ENCODE results near the gene QRFP.
"Not testable (repeated sequence)": the region's sequence is repeated elsewhere in the genome, so short reads cannot be mapped to it uniquely, and the experiment has no call there.

Gene QRFP

DNA sequence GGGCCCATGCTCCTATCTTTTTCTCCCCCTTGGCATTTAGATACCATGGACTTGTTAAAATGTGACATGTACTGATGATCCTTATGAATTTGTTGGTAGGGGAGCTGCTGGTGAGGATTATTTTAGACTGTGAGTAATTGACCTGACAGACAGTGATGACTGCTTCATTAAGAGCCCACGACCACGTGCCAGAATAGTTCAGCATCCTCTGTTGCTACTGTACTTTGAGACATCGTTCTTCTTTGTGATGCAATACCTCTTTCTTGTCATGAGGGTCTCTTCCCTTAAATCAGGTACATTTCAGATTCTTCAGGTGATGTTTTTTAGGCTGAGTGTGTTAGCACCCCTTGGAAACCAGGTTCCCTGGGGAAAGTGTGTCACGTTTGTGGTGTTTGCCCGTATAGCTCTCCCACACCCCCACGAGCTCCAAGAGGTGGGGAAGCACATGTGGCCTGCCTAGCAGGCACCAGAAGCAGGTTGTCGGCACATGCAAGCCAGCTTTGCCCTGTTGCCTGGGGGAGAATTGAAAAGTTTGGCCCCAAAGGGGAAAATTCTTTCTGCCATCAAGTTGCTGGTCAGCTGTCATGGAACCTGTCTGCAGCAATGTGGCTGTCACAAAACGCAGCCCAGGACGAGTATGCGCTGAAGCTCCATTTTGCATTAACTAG lies 25.1 kb downstream of the QRFP start:
- DNase-seq = no peak

DNA sequence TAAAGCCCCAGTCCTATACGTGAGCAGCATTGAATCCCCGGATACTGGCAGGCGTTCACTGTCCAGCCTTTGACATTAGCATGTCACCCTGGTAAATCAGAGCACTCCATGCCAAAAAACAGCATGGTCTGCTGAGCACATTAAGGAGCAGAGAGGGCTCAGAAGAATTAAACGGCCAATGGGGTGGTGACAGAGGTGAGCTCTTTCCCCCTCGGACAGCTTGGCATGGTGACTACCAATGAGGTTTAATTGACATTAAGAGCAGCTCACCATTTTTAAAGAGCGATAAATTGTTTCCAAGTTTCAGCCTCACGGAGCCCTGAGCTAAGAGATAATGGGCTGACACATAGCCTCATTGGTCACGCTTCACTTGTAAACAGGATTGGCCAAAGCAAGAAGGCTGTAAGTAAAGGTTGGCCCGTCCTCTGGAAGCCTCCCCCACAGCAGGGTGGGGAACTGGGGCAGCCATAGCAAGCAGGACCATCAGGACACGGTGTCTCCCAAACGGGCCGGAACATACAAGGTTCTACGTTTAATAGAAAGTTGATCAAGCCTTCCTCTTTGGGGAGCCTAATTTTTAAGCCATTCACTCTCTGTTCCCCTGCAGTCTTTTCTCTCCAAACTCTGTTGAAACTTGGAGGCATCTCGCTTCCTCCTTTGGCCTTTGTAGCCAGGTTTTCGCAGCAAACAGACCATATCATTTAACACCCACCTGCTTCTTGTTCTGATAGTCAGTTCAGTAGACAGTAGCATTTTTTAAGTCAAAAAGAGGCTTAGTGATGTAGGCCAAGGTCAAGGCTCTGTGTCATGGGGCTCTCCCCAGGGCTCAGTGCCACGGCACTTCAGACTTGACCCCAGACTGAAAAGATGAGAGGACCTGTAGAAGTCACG lies 25.9 kb downstream of the QRFP start:
- no peak for DNase-seq

DNA sequence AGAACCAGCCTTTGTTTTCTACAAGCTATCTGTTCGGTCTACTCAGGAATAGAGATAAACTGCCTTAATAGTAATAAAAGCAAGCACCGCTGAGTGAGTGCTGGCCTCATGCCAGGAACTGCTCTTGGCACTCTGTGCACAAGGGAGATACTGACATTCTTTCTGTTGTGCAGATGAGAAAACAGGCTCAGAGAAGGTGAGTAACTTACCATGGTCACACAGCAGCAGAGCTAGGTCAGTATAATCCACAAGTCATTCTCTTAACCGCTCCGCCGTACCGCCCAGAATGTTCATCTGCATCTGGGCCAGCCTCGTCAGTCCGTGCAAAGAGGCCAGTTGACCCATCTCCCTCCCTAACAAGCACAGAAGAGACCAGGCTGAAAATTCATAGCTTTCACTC lies 27.4 kb downstream of the QRFP start:
- no peak for DNase-seq

DNA sequence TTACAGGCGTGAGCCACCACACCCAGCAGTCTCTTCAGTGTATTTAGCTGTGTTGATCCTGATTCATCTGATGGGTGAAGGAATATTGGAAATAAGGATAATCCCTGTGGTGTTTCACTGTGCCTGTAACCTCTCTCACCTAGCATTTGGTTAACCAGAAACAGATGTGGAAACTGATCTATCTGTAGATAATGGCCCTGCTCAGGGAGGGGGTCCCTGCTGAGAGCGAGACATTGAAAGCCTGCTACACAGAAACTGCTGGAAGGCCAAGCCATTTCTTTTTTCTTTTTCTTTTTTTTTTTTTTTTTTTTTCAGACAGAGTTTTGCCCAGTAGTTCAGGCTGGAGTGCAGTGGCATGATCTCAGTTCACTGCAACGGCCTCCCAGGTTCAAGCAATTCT lies 28.4 kb downstream of the QRFP start:
- DNase-seq = no peak

DNA sequence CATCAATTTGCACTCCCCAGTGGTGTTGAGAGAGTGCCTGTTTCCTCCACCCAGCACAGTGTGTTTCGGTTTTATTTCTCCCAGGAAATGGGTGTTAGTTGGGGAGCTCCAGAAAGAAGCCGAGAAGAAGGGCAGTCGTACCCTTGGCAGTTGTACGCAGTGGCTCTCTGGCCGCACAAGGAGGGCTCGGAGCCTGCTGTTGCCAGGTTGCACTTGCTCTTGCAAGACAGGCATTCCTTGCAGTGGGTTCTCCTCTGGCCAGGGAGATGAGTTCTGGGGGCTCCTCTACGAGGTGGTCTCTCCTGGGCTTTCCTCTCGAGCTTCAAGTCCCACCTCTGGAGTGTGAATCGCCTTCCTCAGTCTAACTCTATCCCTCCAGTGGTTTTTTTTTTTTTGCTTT lies 29.1 kb downstream of the QRFP start:
- no peak for DNase-seq

DNA sequence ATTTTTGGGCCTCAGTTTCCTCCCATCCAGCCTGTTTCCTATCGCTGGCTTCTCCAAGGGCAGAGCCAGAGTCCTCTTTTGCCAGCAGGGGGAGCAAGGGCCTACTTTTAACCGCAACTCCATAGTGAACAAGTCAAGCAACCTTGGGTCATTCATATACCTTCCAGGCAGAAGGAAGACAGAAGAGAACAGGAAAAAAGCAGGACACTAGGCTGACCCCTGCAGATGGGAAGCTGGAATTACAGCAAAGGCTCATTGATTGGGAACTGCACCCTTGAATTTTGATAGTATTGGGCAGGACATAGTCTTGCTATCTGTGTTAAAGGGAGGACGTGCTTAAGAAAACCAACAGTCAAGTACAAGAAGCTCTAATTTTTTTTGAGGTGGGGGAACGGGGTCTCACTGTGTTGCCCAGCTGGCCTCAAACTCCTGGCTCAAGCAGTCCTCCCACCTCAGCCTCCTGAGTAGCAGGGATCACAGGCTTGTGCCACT lies 30.1 kb downstream of the QRFP start:
- peak; percentile 81 to 82 for DNase-seq

DNA sequence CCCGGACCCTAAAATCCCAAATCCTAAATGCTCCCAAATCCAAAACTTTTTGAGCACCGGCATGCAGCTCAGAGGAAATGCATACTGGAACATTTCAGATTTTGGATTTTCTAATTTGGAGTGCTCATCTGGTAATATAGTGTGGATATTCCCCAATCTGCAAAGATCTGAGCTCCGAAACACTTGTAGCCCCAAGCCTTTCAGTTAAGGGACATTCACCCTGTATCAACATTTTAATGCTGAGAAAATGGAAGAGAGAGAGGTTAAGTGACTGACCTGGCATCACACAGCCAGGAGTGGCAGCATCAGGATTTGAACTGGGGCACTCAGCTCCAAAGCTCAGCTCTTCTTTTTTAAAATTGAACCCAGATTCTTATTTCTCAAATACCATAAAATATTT lies 30.7 kb downstream of the QRFP start:
- DNase-seq = no peak

DNA sequence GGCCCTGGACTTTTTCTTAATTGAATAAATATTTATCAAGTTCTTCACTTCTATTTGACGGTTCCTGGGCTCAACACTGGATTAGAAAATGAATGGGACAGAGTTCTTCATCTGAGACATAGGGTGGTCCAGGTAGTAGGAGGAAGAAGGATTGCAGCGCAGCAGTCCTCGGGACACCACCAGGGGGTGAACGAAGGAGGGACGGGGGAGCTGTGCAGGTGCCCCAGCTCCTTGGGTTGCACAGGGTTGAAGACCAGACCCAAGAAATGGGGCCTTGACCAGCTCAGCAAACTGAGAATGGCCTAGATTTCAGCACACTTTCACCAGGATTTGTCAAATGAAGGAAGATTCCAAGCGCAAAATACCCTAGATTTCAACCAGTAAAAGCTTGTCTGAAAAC lies 32.1 kb downstream of the QRFP start:
- DNase-seq = no peak

DNA sequence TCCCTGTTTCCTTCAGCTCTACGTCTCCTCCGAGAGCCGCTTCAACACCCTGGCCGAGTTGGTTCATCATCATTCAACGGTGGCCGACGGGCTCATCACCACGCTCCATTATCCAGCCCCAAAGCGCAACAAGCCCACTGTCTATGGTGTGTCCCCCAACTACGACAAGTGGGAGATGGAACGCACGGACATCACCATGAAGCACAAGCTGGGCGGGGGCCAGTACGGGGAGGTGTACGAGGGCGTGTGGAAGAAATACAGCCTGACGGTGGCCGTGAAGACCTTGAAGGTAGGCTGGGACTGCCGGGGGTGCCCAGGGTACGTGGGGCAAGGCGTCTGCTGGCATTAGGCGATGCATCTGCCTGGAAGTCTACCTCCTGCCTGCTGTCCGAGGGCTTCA lies 33.9 kb downstream of the QRFP start:
- no peak for DNase-seq

DNA sequence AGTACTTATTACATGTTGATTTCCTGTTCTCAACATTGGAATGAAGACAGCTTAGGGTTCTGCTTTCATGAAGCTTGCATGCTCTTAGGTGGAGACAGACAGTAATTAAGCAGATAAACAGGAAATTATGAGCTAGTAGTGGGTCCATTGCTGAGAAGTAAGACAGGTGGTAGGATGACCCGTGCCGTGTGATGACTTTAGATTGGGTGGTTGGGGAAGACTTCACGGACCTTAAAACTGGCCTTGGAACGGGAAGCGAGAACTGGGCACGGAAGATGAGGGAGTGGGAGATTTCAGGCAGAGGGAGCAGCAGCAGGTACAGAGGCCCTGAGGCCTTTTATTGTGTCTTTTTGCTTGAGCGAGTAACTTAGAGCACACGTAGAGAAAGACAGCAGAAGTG lies 34.4 kb downstream of the QRFP start:
- no peak for DNase-seq

DNA sequence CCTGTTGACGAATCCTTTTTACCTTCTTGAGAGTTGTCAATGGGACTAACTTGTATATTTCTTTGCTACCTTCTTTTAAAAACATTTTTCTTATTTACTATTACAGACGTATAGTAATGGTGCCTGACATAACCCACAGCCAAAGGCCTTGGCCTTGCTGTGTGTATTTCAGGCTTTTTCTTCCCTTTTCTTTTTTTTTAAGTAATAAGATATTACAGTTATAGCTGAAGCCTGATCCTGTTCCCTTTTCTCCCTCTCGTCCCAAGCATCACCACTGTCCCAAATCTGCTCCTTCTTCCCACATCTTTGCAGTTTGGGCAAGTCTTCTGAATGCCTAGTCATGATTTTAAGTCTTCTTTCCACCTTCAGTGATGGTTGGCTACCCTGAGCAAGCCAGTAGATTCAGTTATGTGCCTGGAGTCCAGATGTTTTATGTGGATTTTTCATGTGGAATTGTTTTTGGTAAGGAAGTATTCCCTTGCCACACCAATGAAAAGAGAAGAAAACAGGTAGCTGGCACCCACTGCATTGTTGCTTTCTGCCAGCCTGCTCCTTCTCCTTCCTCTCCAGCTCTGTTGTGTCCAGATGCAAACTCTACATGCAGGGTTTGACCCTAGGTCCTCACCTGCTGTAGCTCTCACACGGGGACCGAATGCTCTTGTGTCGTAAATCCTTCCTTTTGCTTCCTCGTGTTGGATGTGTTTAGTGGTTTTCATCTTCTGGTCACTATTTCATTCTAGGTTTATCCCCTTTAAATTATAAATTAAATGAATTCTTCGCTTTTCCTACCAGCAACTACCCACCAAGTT lies 35.0 kb downstream of the QRFP start:
- DNase-seq = no peak

DNA sequence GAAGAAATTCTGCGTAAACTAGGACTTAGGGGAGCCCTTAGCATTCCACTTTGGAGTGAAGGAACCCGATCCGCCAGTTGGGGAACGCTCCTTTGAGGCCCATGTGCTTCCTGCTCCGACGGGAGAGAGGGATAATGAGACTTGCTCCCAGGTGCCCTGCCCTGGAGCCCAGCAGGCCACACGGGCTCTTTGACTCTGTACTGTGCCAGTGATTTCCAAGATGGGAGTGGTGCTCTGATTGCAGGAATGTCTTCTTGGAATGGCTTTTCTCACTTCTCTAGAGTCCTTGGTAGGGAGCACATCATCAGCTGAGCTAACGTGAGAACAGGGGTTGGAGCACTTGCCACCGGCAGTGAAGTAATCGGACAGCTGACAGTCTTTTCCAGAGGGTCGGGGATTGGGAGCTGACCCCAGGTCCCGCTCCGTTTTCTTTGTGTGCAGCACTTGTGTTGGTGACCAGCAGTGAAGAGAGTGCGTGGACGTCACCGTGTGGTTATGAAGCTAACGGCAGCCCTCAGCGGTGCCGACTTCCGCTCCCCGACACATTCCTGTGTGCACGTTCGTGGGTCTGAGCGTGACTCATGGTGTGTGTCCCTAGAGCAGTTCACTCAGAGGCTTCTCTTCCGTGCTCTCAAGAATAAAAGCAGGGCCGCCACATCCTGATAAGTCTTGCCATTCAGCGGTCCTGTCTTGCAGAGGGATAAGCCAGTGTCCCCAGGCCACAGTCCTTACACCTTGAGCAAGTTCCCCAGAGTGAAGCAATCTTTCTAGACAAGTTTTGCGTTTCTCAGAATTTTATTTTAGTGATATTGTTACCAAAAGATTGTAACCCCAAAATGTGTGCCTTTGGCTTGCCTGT lies 35.9 kb downstream of the QRFP start:
- no peak for DNase-seq

DNA sequence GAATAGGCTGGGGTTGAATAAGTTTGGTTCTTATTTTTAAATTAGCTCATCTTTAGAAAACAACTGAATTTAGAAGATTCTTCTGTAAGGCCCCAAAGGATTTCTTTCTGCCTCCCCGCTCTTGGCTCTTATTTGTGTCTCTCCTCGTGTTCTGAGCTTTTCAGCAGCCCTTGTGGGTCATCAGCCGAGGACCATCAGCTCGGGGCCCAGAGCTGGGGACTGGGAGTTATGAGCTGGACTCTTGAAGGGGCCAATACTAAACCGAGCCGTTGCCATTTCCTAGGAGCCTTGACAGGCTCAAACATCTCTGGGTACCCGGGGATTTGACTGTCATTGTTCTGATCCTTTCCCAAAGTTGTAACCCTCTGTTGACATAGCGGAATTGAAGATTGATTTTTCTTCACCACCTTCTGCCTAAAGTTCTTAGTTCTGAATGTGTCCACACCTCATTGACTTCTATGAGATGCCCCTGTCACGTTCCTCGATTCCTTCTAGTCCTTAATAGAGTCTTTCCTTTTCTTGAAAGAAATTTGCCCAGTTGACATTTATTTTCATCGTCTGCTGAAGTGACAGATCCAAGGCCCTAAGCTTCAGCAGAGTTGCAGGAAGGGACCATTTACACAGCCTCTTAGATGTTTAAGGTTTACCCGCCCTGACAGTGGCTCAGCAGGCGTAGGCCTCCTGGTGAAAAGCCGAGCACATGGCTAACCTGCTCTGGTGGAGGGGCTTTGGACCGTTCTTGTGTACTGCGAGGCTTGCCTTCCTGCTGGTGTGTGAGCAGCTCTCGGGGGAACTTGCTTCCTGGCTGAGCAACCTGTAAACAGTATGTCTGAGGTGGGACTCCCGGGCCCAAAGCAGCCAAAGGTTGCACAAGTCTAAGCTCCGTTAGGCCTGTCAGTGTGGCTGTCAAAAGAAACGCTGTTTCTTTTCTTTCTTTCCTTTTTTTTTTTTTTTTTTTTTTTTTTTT lies 37.6 kb downstream of the QRFP start:
- DNase-seq = no peak

DNA sequence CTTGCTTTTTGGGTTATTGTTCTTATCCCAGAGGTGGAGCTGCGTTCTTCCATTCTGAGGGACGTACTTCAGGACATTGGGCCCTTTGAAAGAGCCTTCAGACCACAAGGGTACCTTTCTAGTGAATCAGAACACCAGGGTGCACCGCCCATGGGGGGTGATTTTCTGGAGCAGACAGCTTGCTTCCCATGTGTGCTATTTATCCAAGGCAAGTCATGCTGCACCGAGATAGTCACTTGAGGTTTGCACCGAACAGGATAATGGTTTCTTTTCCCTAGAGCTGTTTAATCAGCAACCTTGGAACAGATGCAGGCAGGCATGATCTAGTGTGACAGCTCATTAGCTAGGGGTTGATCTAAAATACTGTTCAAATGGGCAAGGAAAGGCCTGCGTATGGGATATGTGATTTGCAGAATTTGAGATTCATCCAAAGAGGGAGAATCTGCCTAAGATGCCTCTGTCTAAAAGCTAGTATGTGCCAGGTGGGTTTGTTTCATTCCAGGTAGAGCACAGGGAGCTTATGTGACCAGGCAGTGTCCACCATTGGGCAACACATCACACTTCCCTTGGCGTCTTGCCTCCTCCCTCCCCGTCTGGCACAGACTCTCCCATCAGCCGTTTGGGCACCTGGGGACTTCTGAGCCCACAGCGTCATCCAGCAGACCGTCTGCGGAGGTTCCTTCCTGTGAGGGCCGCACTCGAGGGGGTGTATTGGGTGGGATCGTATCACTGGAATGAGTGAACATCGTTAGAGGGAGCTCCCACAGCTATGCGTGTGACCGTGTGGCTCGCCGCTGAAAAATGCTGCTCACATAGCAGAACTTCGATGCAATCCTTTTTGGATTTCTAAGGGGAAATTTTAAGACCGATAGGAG lies 38.5 kb downstream of the QRFP start:
- no peak for DNase-seq

DNA sequence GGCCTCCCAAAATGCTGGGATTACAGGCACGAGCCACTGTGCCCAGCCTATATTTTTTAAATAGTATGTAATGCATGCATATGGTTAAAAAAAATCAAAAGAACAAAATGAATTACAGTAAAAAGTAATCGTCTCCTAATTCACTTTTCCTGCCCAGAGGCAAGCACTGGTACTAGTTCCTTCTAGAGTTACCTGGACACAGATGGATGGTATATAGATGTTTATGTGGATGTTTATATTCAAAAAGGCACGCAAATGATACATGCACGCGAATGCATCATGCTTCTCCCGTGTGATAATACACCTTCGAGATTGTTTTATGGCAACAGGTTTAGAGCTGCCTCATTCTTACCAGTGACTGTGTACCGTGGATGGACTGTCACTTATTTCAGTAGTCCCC lies 40.1 kb downstream of the QRFP start:
- no peak for DNase-seq

DNA sequence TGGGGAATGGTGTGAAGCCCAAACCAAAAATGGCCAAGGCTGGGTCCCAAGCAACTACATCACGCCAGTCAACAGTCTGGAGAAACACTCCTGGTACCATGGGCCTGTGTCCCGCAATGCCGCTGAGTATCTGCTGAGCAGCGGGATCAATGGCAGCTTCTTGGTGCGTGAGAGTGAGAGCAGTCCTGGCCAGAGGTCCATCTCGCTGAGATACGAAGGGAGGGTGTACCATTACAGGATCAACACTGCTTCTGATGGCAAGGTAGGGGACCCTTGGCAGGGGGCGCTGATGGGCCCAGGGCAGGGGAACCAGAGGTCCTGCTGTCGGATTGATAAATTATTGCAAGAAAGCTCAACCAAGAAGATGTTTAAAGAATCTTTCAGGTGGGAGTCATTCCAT lies 41.8 kb downstream of the QRFP start:
- no peak for DNase-seq

DNA sequence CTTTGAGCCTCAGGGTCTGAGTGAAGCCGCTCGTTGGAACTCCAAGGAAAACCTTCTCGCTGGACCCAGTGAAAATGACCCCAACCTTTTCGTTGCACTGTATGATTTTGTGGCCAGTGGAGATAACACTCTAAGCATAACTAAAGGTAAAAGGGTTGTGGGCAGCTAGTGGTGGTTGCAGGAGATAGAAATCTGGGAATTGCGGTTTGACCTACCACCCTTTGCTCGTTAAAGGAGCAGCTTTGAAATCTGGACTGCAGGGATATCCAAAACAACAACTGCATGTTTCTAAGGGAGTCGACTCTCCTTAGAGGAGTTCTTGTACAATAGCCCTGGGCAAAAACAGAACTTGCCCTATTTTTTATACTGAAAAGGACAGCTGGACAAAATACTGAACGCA lies 42.5 kb downstream of the QRFP start:
- DNase-seq = no peak

DNA sequence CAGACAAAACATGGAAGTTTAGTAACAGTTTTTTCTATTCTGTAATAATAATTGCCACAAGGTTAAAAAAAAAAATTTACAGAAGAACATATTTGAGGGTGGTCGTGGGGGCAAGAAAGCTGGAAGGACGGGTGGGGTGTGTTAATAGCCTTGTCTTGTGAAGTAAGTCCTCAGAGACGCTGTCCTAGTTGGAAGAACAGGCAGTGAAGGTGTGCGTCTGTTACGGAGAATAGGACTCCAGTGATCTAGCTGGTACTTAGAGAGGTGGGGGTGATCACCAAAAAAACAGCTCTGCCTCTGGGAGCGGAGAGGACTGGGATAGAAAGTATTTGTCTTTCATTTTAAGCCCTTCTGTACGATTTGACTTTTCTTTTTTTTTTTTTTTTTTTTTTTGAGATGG lies 43.8 kb downstream of the QRFP start:
- no peak for DNase-seq

DNA sequence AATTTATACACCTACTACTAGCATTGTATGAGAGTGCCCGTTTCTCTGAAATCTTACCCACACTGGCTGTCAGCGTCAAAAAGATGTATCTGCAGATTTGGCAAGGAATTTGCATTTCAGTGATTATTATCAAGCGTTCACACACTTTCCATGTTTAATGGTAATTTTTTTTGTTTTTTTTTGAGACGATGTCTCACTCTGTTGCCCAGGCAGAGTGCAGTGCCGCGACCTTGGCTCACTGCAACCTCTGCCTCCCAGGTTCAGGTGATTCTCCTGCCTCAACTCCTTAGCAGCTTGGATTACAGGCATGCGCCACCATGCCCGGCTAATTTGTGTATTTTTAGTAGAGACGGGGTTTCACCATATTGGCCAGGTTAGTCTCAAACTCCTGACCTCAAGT lies 47.3 kb downstream of the QRFP start:
- no peak for DNase-seq

DNA sequence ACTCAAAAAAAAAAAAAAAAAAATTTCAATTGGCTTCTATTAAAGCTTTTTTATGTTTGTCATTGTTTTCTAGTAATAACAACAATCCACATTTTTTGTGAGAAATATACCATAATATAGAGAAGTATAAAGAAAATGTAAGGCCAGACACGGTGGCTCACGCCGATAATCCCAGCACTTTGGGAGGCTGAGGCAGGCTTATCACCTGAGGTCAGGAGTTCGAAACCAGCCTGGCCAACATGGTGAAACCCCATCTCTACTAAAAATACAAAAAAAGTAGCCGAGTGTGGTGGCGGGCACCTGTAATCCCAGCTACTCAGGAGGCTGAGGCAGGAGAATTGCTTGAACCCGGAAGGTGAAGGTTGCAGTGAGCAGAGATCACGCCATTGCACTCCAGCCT lies 48.1 kb downstream of the QRFP start:
- DNase-seq = not testable (repeated sequence)
